T-helper 1 cell (primary cell): ENCODE data around the gene ACSM6.

Experiments
- DNase-seq, 5 donors: peaks; one replicate each; pipeline ENCODE4 v3.0.0-alpha.2; 2012 to 2020

Gene ACSM6

GRCh38 chr10:95247200-95247880 is 53.3 kb downstream of the ACSM6 start:
- no peak for DNase-seq

- DNase-seq = no peak
Observed at GRCh38 chr10:95247881-95248583, 54.0 kb downstream of the ACSM6 start.

GRCh38 chr10:95248989-95249388 is 55.0 kb downstream of the ACSM6 start:
- DNase-seq = no peak

- no peak for DNase-seq
Observed at GRCh38 chr10:95249467-95249866, 55.4 kb downstream of the ACSM6 start.

GRCh38 chr10:95250856-95251255 is 56.8 kb downstream of the ACSM6 start:
- DNase-seq = no peak

GRCh38 chr10:95253007-95253406 is 59.0 kb downstream of the ACSM6 start:
- DNase-seq = no peak

GRCh38 chr10:95253686-95254085 is 59.6 kb downstream of the ACSM6 start:
- DNase-seq = no peak

- no peak for DNase-seq
Observed at GRCh38 chr10:95254629-95255028, 60.6 kb downstream of the ACSM6 start.

GRCh38 chr10:95256268-95256667 is 62.2 kb downstream of the ACSM6 start:
- DNase-seq = no peak

- DNase-seq = no peak
Observed at GRCh38 chr10:95257849-95258248, 63.8 kb downstream of the ACSM6 start.

- DNase-seq = no peak
Observed at GRCh38 chr10:95260397-95260881, 66.4 kb downstream of the ACSM6 start.

- no peak for DNase-seq
Observed at GRCh38 chr10:95260909-95261552, 67.0 kb downstream of the ACSM6 start.

- DNase-seq = no peak
Observed at GRCh38 chr10:95261926-95262325, 67.9 kb downstream of the ACSM6 start.

- DNase-seq = no peak
Observed at GRCh38 chr10:95262763-95263518, 68.9 kb downstream of the ACSM6 start.

GRCh38 chr10:95263864-95264226 is 69.8 kb downstream of the ACSM6 start:
- DNase-seq = no peak

GRCh38 chr10:95264227-95265051 is 70.4 kb downstream of the ACSM6 start:
- DNase-seq = no peak

- no peak for DNase-seq
Observed at GRCh38 chr10:95265572-95265971, 71.5 kb downstream of the ACSM6 start.

- no peak for DNase-seq
Observed at GRCh38 chr10:95266674-95267095, 72.6 kb downstream of the ACSM6 start.

GRCh38 chr10:95267251-95267650 is 73.2 kb downstream of the ACSM6 start:
- DNase-seq = no peak

- no peak for DNase-seq
Observed at GRCh38 chr10:95268438-95268837, 74.4 kb downstream of the ACSM6 start.

- DNase-seq = no peak
Observed at GRCh38 chr10:95273393-95274312, 79.6 kb downstream of the ACSM6 start.
